GM23248 (cell line): ENCODE measurements around the gene C4B. TPM values are rescaled to one million over a fixed set of nuclear protein-coding genes. Genes with fewer than 3 reads are reported as not detected.
"Not testable (repeated sequence)": the region's sequence is repeated elsewhere in the genome, so short reads cannot be mapped to it uniquely, and the experiment has no call there.

Source experiments
- DNase-seq: peaks from one replicate; pipeline ENCODE4 v3.0.0-alpha.2; 2015
- H2AFZ ChIP-seq: fragments of 200-600 bp; sonication (generic); 2 replicates; pipeline ENCODE4 v1.6.1; 2016; ENCODE audit warnings: antibody characterized with exemption
- H3F3A ChIP-seq: fragments of 200-600 bp; sonication (generic); 2 replicates; pipeline ENCODE4 v1.6.1; 2016; ENCODE audit warnings: mild to moderate bottlenecking, antibody characterized with exemption, mixed run types; ENCODE audit not compliant: insufficient read depth
- H3K27ac ChIP-seq: fragments of 200-600 bp; sonication (generic); 2 replicates; pipeline ENCODE4 v1.5.1; 2016; ENCODE audit warnings: mild to moderate bottlenecking
- H3K27me3 ChIP-seq: fragments of 200-600 bp; sonication (generic); replicated peaks from 2 replicates; pipeline ENCODE4 v1.6.1; 2016; ENCODE audit warnings: mild to moderate bottlenecking; ENCODE audit not compliant: insufficient read depth
- H3K36me3 ChIP-seq: fragments of 200-600 bp; sonication (generic); 2 replicates; pipeline ENCODE4 v1.6.1; 2016; ENCODE audit warnings: low read depth, mild to moderate bottlenecking
- H3K4me1 ChIP-seq: fragments of 200-600 bp; sonication (generic); 2 replicates; pipeline ENCODE4 v1.6.1; 2016; ENCODE audit warnings: mild to moderate bottlenecking; ENCODE audit not compliant: insufficient read depth
- H3K4me2 ChIP-seq: fragments of 200-600 bp; sonication (generic); one replicate; pipeline ENCODE4 v1.6.1; 2016; ENCODE audit warnings: mild to moderate bottlenecking; ENCODE audit not compliant: unreplicated experiment
- H3K4me3 ChIP-seq: fragments of 200-600 bp; sonication (generic); 2 replicates; pipeline ENCODE4 v1.5.1; 2016; ENCODE audit warnings: mild to moderate bottlenecking
- H3K79me2 ChIP-seq: fragments of 200-600 bp; sonication (generic); 2 replicates; pipeline ENCODE4 v1.6.1; 2016; ENCODE audit warnings: mild to moderate bottlenecking; ENCODE audit not compliant: insufficient read depth
- H3K9ac ChIP-seq: fragments of 200-600 bp; sonication (generic); 2 replicates; pipeline ENCODE4 v1.6.1; 2016; ENCODE audit warnings: mild to moderate bottlenecking
- H3K9me2 ChIP-seq: fragments of 200-600 bp; sonication (generic); 2 replicates; pipeline ENCODE4 v1.6.1; 2016; ENCODE audit warnings: mixed run types, mild to moderate bottlenecking, moderate library complexity; ENCODE audit not compliant: insufficient read depth
- H3K9me3 ChIP-seq: fragments of 200-600 bp; sonication (generic); one replicate; pipeline ENCODE4 v1.6.1; 2017; ENCODE audit warnings: low read depth
- H4K20me1 ChIP-seq: fragments of 200-600 bp; sonication (generic); 2 replicates; pipeline ENCODE4 v1.6.0; 2016; ENCODE audit not compliant: insufficient read depth
- EZH2 ChIP-seq: fragments of 200-600 bp; sonication (generic); IDR thresholded peaks from 2 replicates; pipeline ENCODE4 v1.6.1; 2018; ENCODE audit warnings: antibody characterized with exemption, mild to moderate bottlenecking; ENCODE audit not compliant: insufficient read depth, poor library complexity, severe bottlenecking
- EZH2phosphoT487 ChIP-seq: fragments of 200-600 bp; sonication (generic); IDR thresholded peaks from 2 replicates; pipeline ENCODE4 v1.6.1; 2018; ENCODE audit warnings: antibody characterized with exemption, moderate library complexity, mild to moderate bottlenecking, low read depth; ENCODE audit not compliant: insufficient read depth
- WGBS, 2 experiments: methylation state at CpG; one replicate each; pipeline ENCODE4 v1.1.6; 2015 to 2017; ENCODE audit warnings: low lambda C conversion rate in 2 of 2, low coverage in 1 of 2; ENCODE audit errors: missing lambda C conversion rate in 2 of 2; 5-methylcytosine and 5-hydroxymethylcytosine counted together
- in situ Hi-C: fragments of 300-500 bp; cut with MboI; formaldehyde crosslinking; loops from 2 replicates; pipeline ENCODE4 v1.15.0; 2020
- polyA plus RNA-seq: library from polyadenylated mRNA; unstranded; fragments of >200 nt; fragmentation: Nextera tagmentation; extraction: Ambion mirVana; gene quantifications from 2 replicates; pipeline ENCODE4 v1.2.1, GENCODE V29; 2016
- total RNA-seq: library from RNA; depleted of rRNA; stranded (reverse); fragments of >200 nt; shearing (Covaris generic); gene quantifications from 2 replicates; pipeline ENCODE4 v1.2.3, GENCODE V29; 2014

C4B gene
- total and polyA plus RNA-seq, 2 experiments from 2014 or later: 2.6 to 4.5 TPM

DNA sequence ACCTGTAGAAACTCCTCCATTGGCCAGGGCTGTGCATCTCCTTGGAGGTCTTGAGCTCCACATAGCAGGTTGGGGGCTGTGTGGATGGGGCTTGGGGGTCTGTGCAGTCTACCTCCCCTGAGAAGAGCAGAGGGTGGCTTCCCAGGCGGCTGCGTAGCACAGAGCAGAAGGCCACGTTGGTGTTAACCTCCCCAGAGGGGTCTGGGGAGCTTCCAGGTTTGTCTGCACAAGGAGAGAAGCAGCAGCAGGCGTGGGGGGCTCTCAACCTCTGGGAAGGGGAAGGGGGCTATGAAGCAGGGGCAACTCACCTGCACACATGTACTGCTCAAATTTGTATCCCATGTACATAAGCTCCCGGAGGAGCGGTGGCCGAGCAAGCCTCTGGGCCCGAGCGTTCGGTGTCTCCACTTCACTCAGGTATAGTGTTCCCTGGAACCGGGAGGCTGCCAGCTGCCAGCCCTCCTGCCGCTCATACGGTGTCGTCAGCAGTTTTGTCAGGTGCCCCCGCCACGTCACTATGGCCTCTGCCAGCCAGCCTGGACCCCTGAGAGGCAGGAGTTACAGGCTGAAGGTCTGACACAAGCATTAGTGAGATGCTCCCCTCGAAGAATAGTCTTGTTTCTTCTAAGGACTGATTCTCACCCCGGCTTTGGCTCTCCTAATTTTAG, 43.9 kb upstream of the C4B start:
- Histone ChIP-seq H2AFZ (no peak overlapping the region), H4K20me1 (no peaks in the 10 kb centered on the region), H3K9ac (peak overlapping the region; percentile 99), H3F3A (peaks cover 23% of the 10 kb centered on the region), H3K79me2 (peaks cover 57% of the 10 kb centered on the region), H3K9me3 (no peaks in the 10 kb centered on the region), H3K27me3 (no peaks in the 10 kb centered on the region), H3K4me3 (peak overlapping the region; percentile 90), H3K4me1 (peaks cover 13% of the 10 kb centered on the region), H3K36me3 (peaks cover 11% of the 10 kb centered on the region; the same call in 1 of the 2 replicates), H3K27ac (peak overlapping the region; percentile 96), H3K9me2 (no peaks in the 10 kb centered on the region), H3K4me2 (peak overlapping the region; percentile 94)
- in situ Hi-C loops: no loop called here
- WGBS, 2 experiments: 52 to 61% methylated on average over 18 of the region's 18 CpGs
- TF ChIP-seq EZH2phosphoT487: no peak
- TF ChIP-seq EZH2: no peak
- DNase-seq: peak; percentile 16

DNA sequence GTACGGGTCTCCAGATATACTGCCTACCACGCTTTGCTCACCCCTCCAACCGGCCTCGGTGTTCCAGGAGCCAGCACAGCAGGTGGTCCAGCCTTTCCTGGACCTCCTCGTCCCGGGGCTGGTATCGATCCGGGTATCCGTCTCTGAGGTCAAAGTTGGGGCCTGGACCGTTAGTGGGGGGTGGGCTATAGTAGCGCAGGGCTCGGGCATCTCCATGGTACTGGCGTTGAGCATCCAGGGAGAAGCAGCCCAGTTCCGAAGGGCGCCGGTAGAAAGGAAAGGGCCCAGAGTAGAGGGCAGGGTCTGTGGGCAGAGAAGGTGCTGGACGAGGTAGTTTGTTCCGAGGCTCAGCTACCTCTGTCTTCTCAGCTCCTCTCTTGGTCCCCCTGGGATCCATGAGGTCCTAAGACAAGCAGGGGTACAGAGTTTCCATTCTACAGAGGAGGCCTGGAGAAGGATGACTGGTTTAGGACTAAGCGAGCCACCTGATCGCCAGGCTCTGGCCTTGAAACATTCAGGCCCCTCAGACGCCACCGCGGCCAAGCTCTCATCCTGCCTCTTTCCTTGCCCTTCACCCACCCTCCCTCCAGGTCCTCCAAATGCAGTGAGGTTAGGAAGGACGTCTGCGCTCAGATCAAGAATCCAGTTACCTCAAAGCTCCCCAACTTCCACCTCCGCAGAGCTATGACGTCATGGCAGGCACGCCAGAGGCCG, 43.2 kb upstream of the C4B start:
- H2AFZ ChIP-seq: peak overlapping the region; percentile 60
- peaks cover 13% of the 10 kb centered on the region for H3K4me1 ChIP-seq
- 14 to 17% methylated on average over 29 of the region's 29 CpGs for WGBS, 2 experiments
- H3K9me3 ChIP-seq: no peaks in the 10 kb centered on the region
- H3K27ac ChIP-seq: peak overlapping the region; percentile 96
- peaks cover 23% of the 10 kb centered on the region for H3F3A ChIP-seq
- peak overlapping the region; percentile 99 for H3K9ac ChIP-seq
- in situ Hi-C loops: no loop called here
- H3K27me3 ChIP-seq: no peaks in the 10 kb centered on the region
- H3K4me2 ChIP-seq: peak overlapping the region; percentile 94
- DNase-seq: no peak
- peaks cover 57% of the 10 kb centered on the region for H3K79me2 ChIP-seq
- H3K9me2 ChIP-seq: no peaks in the 10 kb centered on the region
- H3K36me3 ChIP-seq: peaks cover 9% of the 10 kb centered on the region; the same call in 1 of the 2 replicates
- TF ChIP-seq EZH2phosphoT487 (no peak), EZH2 (no peak)
- peak overlapping the region; percentile 90 for H3K4me3 ChIP-seq
- H4K20me1 ChIP-seq: no peaks in the 10 kb centered on the region

DNA sequence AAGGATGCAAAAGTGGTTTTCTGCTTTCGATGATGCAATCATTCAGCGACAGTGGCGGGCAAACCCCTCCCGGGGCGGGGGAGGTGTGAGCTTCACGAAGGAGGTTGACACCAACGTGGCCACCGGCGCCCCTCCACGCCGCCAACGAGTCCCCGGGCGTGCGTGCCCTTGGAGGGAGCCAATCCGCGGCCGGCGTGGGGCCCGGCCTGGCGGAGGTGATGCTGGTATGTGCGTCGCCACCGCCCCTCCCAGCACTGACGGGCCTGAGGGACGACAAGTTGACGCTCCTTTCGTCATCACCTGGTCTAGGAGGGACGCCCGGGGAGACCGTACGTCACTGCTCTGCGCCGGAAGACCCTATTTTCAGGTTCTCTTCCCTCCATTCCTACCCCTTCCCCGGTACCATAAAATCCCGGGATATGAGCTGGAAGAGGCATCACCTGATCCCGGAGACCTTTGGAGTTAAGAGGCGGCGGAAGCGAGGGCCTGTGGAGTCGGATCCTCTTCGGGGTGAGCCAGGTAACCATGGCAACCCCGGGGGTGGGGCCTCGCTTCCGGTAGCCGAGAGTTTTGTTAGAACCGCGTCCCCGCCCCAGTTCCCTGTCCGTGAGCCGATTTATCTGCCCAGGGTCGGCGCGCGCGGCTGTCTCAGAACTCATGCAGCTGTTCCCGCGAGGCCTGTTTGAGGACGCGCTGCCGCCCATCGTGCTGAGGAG, 42.4 kb upstream of the C4B start, which contains the start of gene DXO:
DXO (minus strand) TSS at position 146 of the 716 bp plus-strand sequence. CDS start 463 bp downstream, outside the sequence.
- 1 to 2% methylated on average over 39 to 58 of the region's 62 CpGs for WGBS, 2 experiments
- TF ChIP-seq EZH2phosphoT487: no peak
- TF ChIP-seq EZH2: no peak
- H3K4me3 ChIP-seq: peak within 1 kb of the TSS; percentile 90
- H3K9me2 ChIP-seq: no peaks in the 10 kb centered on the region
- H3K79me2 ChIP-seq: peaks cover 56% of the 10 kb centered on the region
- in situ Hi-C loops: no loop called here
- peaks cover 5% of the 10 kb centered on the region; the same call in 1 of the 2 replicates for H3K36me3 ChIP-seq
- no peaks in the 10 kb centered on the region for H3K9me3 ChIP-seq
- H3K27ac ChIP-seq: peak within 1 kb of the TSS; percentile 96
- no peaks in the 10 kb centered on the region for H4K20me1 ChIP-seq
- H3K4me2 ChIP-seq: peak within 1 kb of the TSS; percentile 98
- peak; percentile 100 for DNase-seq
- H3F3A ChIP-seq: peaks cover 23% of the 10 kb centered on the region
- peak within 1 kb of the TSS; percentile 60 for H2AFZ ChIP-seq
- H3K27me3 ChIP-seq: no peaks in the 10 kb centered on the region
- peak within 1 kb of the TSS; percentile 99 for H3K9ac ChIP-seq
- peaks cover 13% of the 10 kb centered on the region for H3K4me1 ChIP-seq

DNA sequence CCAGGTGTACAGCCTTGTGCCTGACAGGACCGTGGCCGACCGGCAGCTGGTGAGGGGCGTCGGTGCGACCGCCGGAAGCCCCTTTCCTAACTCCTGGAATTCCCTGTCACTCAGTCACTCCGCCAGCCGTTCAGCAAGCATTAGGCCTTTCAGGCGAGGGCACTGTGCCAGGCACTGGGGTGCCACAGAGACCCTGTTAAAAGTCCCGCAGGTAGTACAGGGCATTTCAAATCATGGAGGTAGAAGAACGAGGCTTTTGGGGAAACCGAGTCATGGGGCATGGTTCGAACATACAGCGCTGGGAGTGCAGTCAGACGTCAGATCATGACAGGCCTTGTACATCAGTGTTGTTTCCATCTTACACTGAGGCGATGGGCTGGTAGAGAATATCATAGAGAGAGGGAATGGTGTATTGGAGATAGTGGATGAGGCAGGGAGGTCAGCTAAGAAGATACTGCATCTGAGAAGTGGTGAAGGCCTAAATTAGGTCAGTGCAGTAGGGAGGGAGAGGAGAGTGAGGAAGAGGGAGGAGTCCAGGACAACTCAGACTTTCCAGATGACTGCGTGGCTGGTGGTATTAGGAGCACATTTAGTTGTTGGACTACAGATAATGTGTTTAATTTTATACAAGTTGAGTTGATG, 41.8 kb upstream of the C4B start:
- no peaks in the 10 kb centered on the region for H4K20me1 ChIP-seq
- H3K4me2 ChIP-seq: peak overlapping the region; percentile 98
- H3K27ac ChIP-seq: peak overlapping the region; percentile 96
- H3F3A ChIP-seq: peaks cover 23% of the 10 kb centered on the region
- H3K9me2 ChIP-seq: no peaks in the 10 kb centered on the region
- 0 out of 2 replicates have a peak, but pooled peaks cover 5% of the 10 kb centered on the region for H3K36me3 ChIP-seq
- no peaks in the 10 kb centered on the region for H3K9me3 ChIP-seq
- no peak for TF ChIP-seq EZH2phosphoT487
- no peaks in the 10 kb centered on the region for H3K27me3 ChIP-seq
- H3K4me3 ChIP-seq: peak overlapping the region; percentile 90
- peaks cover 51% of the 10 kb centered on the region for H3K79me2 ChIP-seq
- H3K9ac ChIP-seq: peak overlapping the region; percentile 99
- H3K4me1 ChIP-seq: peaks cover 13% of the 10 kb centered on the region
- H2AFZ ChIP-seq: peak overlapping the region; percentile 60
- in situ Hi-C loops: no loop called here
- 4% methylated on average over 19 of the region's 19 CpGs for WGBS, 2 experiments
- peak; percentile 87 for DNase-seq

DNA sequence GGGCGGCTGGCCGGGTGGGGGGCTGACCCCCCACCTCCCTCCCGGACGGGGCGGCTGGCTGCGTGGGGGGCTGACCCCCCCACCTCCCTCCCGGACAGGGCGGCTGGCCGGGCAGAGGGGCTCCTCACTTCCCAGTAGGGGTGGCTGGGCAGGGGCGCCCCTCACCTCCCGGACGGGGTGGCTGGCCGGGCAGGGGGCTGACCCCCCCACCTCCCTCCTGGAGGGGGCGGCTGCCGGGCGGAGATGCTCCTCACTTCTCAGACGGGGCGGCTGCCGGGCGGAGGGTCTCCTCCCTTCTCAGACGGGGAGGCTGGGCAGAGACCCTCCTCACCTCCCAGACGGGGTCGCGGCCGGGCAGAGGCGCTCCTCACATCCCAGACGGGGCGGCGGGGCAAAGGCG, 38.5 kb upstream of the C4B start:
- Histone ChIP-seq H3F3A (peaks cover 12% of the 10 kb centered on the region), H3K79me2 (peaks cover 43% of the 10 kb centered on the region), H3K36me3 (peaks cover 11% of the 10 kb centered on the region; the same call in 1 of the 2 replicates)
- H3K9me3 ChIP-seq, H3K27ac ChIP-seq, H3K9ac ChIP-seq, DNase-seq, H3K27me3 ChIP-seq, H3K9me2 ChIP-seq, H3K4me1 ChIP-seq, H3K4me3 ChIP-seq, H3K4me2 ChIP-seq, in situ Hi-C loops, H4K20me1 ChIP-seq, H2AFZ ChIP-seq: not testable (repeated sequence)
- 90% methylated on average over 22 of the region's 30 CpGs; no CpG with 5 or more reads in 1 of the 2 experiments for WGBS, 2 experiments
